Spleen (tissue), 11 donors: Measurements from ENCODE around the gene TMEM175. TPM values are rescaled to one million over a fixed set of nuclear protein-coding genes. Genes with fewer than 3 reads are reported as not detected.
A peak's percentile ranks its signal among the peaks of the same experiment; 100 is the strongest.

Experiments
- DNase-seq: peaks from one replicate; pipeline ENCODE4 v3.0.0-alpha.2; 2020
- H3K27ac ChIP-seq, 8 donors: fragments of 200-600 bp; sonication (generic) in 7 of 8; 1 replicate in 4 of 8; 2 replicates in 4 of 8; pipeline versions ENCODE4 v1.5.0 to v1.8.0; 2016 to 2021; ENCODE audit warnings: inconsistent platforms in 4 of 8, mild to moderate bottlenecking in 4 of 8, moderate library complexity in 1 of 8
- H3K27me3 ChIP-seq, 7 donors: fragments of 200-600 bp; sonication (generic) in 6 of 7; replicated peaks in 1 of 7; 1 replicate in 4 of 7; 2 replicates in 3 of 7; pipeline versions ENCODE4 v1.5.0 to v1.8.0; 2016 to 2021; ENCODE audit warnings: inconsistent platforms in 3 of 7, mild to moderate bottlenecking in 1 of 7
- H3K36me3 ChIP-seq, 6 donors: fragments of 200-600 bp; sonication (generic) in 5 of 6; 1 replicate in 4 of 6; 2 replicates in 2 of 6; pipeline versions ENCODE4 v1.5.0 to v1.8.0; 2016 to 2021; ENCODE audit warnings: inconsistent platforms in 2 of 6
- H3K4me1 ChIP-seq, 6 donors: fragments of 200-600 bp; sonication (generic) in 5 of 6; 1 replicate in 3 of 6; 2 replicates in 3 of 6; pipeline versions ENCODE4 v1.5.0 to v1.8.0; 2016 to 2021; ENCODE audit warnings: inconsistent platforms in 3 of 6
- H3K4me3 ChIP-seq, 8 donors: fragments of 200-600 bp; sonication (generic) in 7 of 8; 1 replicate in 4 of 8; 2 replicates in 4 of 8; pipeline versions ENCODE4 v1.5.0 to v1.8.0; 2016 to 2021; ENCODE audit warnings: inconsistent platforms in 4 of 8, mild to moderate bottlenecking in 4 of 8, moderate library complexity in 2 of 8
- H3K9me3 ChIP-seq, 8 donors: fragments of 200-600 bp; sonication (generic) in 7 of 8; 1 replicate in 4 of 8; 2 replicates in 4 of 8; pipeline versions ENCODE4 v1.5.0 to v1.8.0; 2016 to 2021; ENCODE audit warnings: inconsistent platforms in 4 of 8
- CTCF ChIP-seq, 11 experiments: fragments of 200-600 bp in 7 of 11; fragments of 450-650 bp in 4 of 11; sonication (generic) in 4 of 11; IDR thresholded peaks in 8 of 11; conservative IDR thresholded peaks in 3 of 11; 1 replicate in 7 of 11; 2 replicates in 4 of 11; pipeline versions ENCODE4 v1.4.0 to v1.8.0; 2016 to 2021; ENCODE audit warnings: antibody characterized with exemption in 11 of 11, inconsistent platforms in 4 of 11, mild to moderate bottlenecking in 1 of 11
- POLR2A ChIP-seq, 3 donors: fragments of 450-650 bp; IDR thresholded peaks; one replicate each; pipeline ENCODE4 v1.5.1; 2017; ENCODE audit warnings: antibody characterized with exemption in 3 of 3, mild to moderate bottlenecking in 1 of 3
- POLR2AphosphoS5 ChIP-seq, 3 donors: sonication (generic); formaldehyde crosslinking; IDR thresholded peaks; one replicate each; pipeline ENCODE4 v1.5.1; 2017; ENCODE audit warnings: antibody characterized with exemption in 3 of 3
- WGBS, 5 donors: extraction: QIAGEN DNeasy Blood & Tissue Kit in 3 of 5; methylation state at CpG; one replicate each; pipeline versions ENCODE4 v1.1.5 to v1.1.7; 2013 to 2018; 5-methylcytosine and 5-hydroxymethylcytosine counted together
- intact Hi-C: fragments of 100-400 bp; cut with DNase I; formaldehyde crosslinking; loops from one replicate; pipeline ENCODE4 v1.15.0; 2023; ENCODE audit warnings: low total_unique reads
- polyA plus RNA-seq, 3 donors: library from polyadenylated mRNA; stranded (reverse); fragments of 200-250 nt; gene quantifications; one replicate each; pipeline ENCODE4 v1.2.1, GENCODE V29; 2013
- total RNA-seq, 7 donors: library from RNA; depleted of rRNA in 3 of 7; stranded (reverse); fragments of >200 nt in 3 of 7; fragmentation: NEBNext Ultra II Directional in 4 of 7; extraction: Animal tissue kit (Norgen Biotek cat#: 25700) in 4 of 7; gene quantifications; one replicate each; pipeline versions ENCODE4 v1.1.0 to v1.2.1, GENCODE V29; 2016 to 2021
- donor health status: healthy with polysubstance abuse.
- donor health status: DM: no; HTN: no; CAD: no; lungs with moderate emphysema.
- donor health status: DM: no; HTN: no; CAD: no.
- donor health status: Bipolar disorder and iron deficiency.
- donor health status: healthy.
- donor health status: DM: no; HTN: no; CAD: no.
- donor health status: DM: yes; HTN: yes; CAD: no.

TMEM175 gene
- total and polyA plus RNA-seq, 10 donors = 38.2 to 83.9 (median 60.4) TPM

GRCh38 chr4:982291-982690 is 50.0 kb downstream of the TMEM175 start:
- H3K27ac ChIP-seq = no peak overlapping the region
- 85 to 93% (median 90%) methylated on average over 8 to 17 of the region's 17 CpGs for WGBS, 5 donors
- no peak for DNase-seq
- intact Hi-C loops = loop anchor here (10.0 kb wide), 1 partner anchor 217 kb away; no protein-coding TSS in a partner anchor
- H3K4me1 ChIP-seq = peaks cover 12 to 50% (median 33%) of the 10 kb centered on the region in 6 donors
- H3K36me3 ChIP-seq = no peaks in the 10 kb centered on the region
- no peaks in the 10 kb centered on the region for H3K9me3 ChIP-seq
- no peaks in the 10 kb centered on the region for H3K27me3 ChIP-seq
- no peak for TF ChIP-seq POLR2A (IDR thresholded peaks at IDR 0.05)
- no peak for TF ChIP-seq CTCF (IDR thresholded peaks at IDR 0.05 in 8 of 11, conservative IDR thresholded peaks at IDR 0.05 in 3 of 11)
- no peak overlapping the region for H3K4me3 ChIP-seq

- no peaks in the 10 kb centered on the region for H3K9me3 ChIP-seq
- DNase-seq = no peak
- intact Hi-C loops = loop anchor here (10.0 kb wide), 1 partner anchor 218 kb away; no protein-coding TSS in a partner anchor
- no peak overlapping the region for H3K27ac ChIP-seq
- H3K36me3 ChIP-seq = no peaks in the 10 kb centered on the region
- no peak overlapping the region for H3K4me3 ChIP-seq
- H3K4me1 ChIP-seq = peaks cover 17 to 55% (median 38%) of the 10 kb centered on the region in 6 donors
- no peak for TF ChIP-seq POLR2A (IDR thresholded peaks at IDR 0.05)
- no peak for TF ChIP-seq POLR2AphosphoS5 (IDR thresholded peaks at IDR 0.05)
- TF ChIP-seq CTCF (IDR thresholded peaks at IDR 0.05 in 8 of 11, conservative IDR thresholded peaks at IDR 0.05 in 3 of 11) = no peak
- WGBS, 5 donors = 93 to 98% (median 96%) methylated on average over 15 of the region's 15 CpGs
- no peaks in the 10 kb centered on the region for H3K27me3 ChIP-seq
Observed at GRCh38 chr4:982814-983213, 50.6 kb downstream of the TMEM175 start.

- no peak for TF ChIP-seq POLR2A (IDR thresholded peaks at IDR 0.05)
- no peak for TF ChIP-seq CTCF (IDR thresholded peaks at IDR 0.05 in 8 of 11, conservative IDR thresholded peaks at IDR 0.05 in 3 of 11)
- no peak for TF ChIP-seq POLR2AphosphoS5 (IDR thresholded peaks at IDR 0.05)
- H3K4me3 ChIP-seq = peak overlapping the region in 4 of 8 donors; percentile 5 to 57 (median 16)
- H3K27me3 ChIP-seq = no peaks in the 10 kb centered on the region
- peaks cover 0 to 6% (median 2%) of the 10 kb centered on the region in 6 donors for H3K36me3 ChIP-seq
- no peaks in the 10 kb centered on the region for H3K9me3 ChIP-seq
- peaks cover 21 to 51% (median 38%) of the 10 kb centered on the region in 6 donors for H3K4me1 ChIP-seq
- intact Hi-C loops = loop anchor here (10.0 kb wide), 1 partner anchor 220 kb away; no protein-coding TSS in a partner anchor
- no peak for DNase-seq
- 78 to 86% (median 82%) methylated on average over 15 of the region's 15 CpGs for WGBS, 5 donors
- peak overlapping the region in 3 of 8 donors; percentile 10 to 62 (median 47) for H3K27ac ChIP-seq
Observed at GRCh38 chr4:984336-985054, 52.2 kb downstream of the TMEM175 start.

- Histone ChIP-seq H3K27me3 (no peaks in the 10 kb centered on the region), H3K36me3 (peaks cover 0 to 14% (median 8%) of the 10 kb centered on the region in 6 donors), H3K27ac (peak overlapping the region in 3 of 8 donors; percentile 10 to 62 (median 47)), H3K9me3 (no peaks in the 10 kb centered on the region), H3K4me3 (peak overlapping the region in 5 of 8 donors; percentile 3 to 57 (median 15)), H3K4me1 (peaks cover 21 to 44% (median 36%) of the 10 kb centered on the region in 6 donors)
- 38 to 51% (median 45%) methylated on average over 22 to 23 of the region's 23 CpGs for WGBS, 5 donors
- TF ChIP-seq POLR2AphosphoS5 (IDR thresholded peaks at IDR 0.05) (peak; percentile 48 to 70 (median 69)), POLR2A (IDR thresholded peaks at IDR 0.05) (no peak), CTCF (IDR thresholded peaks at IDR 0.05 in 8 of 11, conservative IDR thresholded peaks at IDR 0.05 in 3 of 11) (peak in 2 of 11 experiments; percentile 14 to 19)
- DNase-seq = peak; percentile 93
- intact Hi-C loops = loop anchor here (10.0 kb wide), 1 partner anchor 220 kb away; no protein-coding TSS in a partner anchor
Observed at GRCh38 chr4:985123-985830, 53.0 kb downstream of the TMEM175 start.
